H9 (cell line): Measurements from ENCODE around the gene BAG3. TPM values are rescaled to one million over a fixed set of nuclear protein-coding genes. Genes with fewer than 3 reads are reported as not detected.

ENCODE experiments used
- DNase-seq: peaks from one replicate; pipeline ENCODE4 v3.0.0-alpha.2; 2017
- H2AFZ ChIP-seq: one replicate; pipeline ENCODE4 v1.6.1; 2013; ENCODE audit warnings: mild to moderate bottlenecking, low read length, control low read depth, moderate library complexity
- H2AK5ac ChIP-seq: 2 replicates; pipeline ENCODE4 v1.6.1; 2013; ENCODE audit warnings: low read length, control low read depth, mixed read lengths; ENCODE audit not compliant: insufficient read length
- H2BK120ac ChIP-seq: one replicate; pipeline ENCODE4 v1.6.1; 2013; ENCODE audit warnings: low read depth, mild to moderate bottlenecking, low read length, control low read depth, inconsistent platforms; ENCODE audit not compliant: poor library complexity, severe bottlenecking
- H2BK12ac ChIP-seq: 2 replicates; pipeline ENCODE4 v1.6.1; 2013; ENCODE audit warnings: low read length, control low read depth, mixed read lengths, low read depth; ENCODE audit not compliant: insufficient read length
- H2BK15ac ChIP-seq: 2 replicates; pipeline ENCODE4 v1.6.1; 2013; ENCODE audit warnings: low read depth, low read length, control low read depth
- H2BK20ac ChIP-seq: one replicate; pipeline ENCODE4 v1.6.1; 2013; ENCODE audit warnings: low read depth, mild to moderate bottlenecking, low read length, control low read depth, inconsistent platforms; ENCODE audit not compliant: poor library complexity, severe bottlenecking
- H2BK5ac ChIP-seq: 2 replicates; pipeline ENCODE4 v1.6.1; 2013; ENCODE audit warnings: low read length, control low read depth, mixed read lengths; ENCODE audit not compliant: insufficient read length
- H3K14ac ChIP-seq: 2 replicates; pipeline ENCODE4 v1.6.1; 2013; ENCODE audit warnings: low read length, control low read depth; ENCODE audit not compliant: insufficient read depth
- H3K18ac ChIP-seq: 2 replicates; pipeline ENCODE4 v1.6.1; 2013; ENCODE audit warnings: low read depth, mild to moderate bottlenecking, mixed read lengths, low read length, control low read depth; ENCODE audit not compliant: insufficient read length
- H3K23ac ChIP-seq: 2 replicates; pipeline ENCODE4 v1.6.1; 2013; ENCODE audit warnings: low read length, control low read depth, mixed read lengths, low read depth; ENCODE audit not compliant: insufficient read length
- H3K23me2 ChIP-seq: 2 replicates; pipeline ENCODE4 v1.6.1; 2013; ENCODE audit warnings: low read depth, mild to moderate bottlenecking, mixed read lengths, low read length, control low read depth; ENCODE audit not compliant: insufficient read length, poor library complexity, severe bottlenecking
- H3K27ac ChIP-seq: 2 replicates; pipeline ENCODE4 v1.5.1; 2013; ENCODE audit warnings: low read length, control low read depth, mixed read lengths, low read depth; ENCODE audit not compliant: insufficient read length
- H3K27me3 ChIP-seq: 2 replicates; pipeline ENCODE4 v1.6.1; 2013; ENCODE audit warnings: low read length, control low read depth, inconsistent platforms; ENCODE audit not compliant: insufficient read depth
- H3K4ac ChIP-seq: 2 replicates; pipeline ENCODE4 v1.6.1; 2013; ENCODE audit warnings: low read depth, mild to moderate bottlenecking, control low read depth, inconsistent platforms, low read length, moderate library complexity
- H3K4me1 ChIP-seq: 2 replicates; pipeline ENCODE4 v1.6.1; 2013; ENCODE audit warnings: low read length, control low read depth, inconsistent platforms; ENCODE audit not compliant: insufficient read depth
- H3K4me2 ChIP-seq: 2 replicates; pipeline ENCODE4 v1.6.1; 2013; ENCODE audit warnings: low read length, control low read depth, mixed read lengths; ENCODE audit not compliant: insufficient read length, insufficient read depth
- H3K56ac ChIP-seq: 2 replicates; pipeline ENCODE4 v1.6.1; 2013; ENCODE audit warnings: low read depth, mild to moderate bottlenecking, mixed read lengths, low read length, control low read depth; ENCODE audit not compliant: insufficient read length
- H3K79me1 ChIP-seq: 2 replicates; pipeline ENCODE4 v1.6.1; 2013; ENCODE audit warnings: low read depth, mild to moderate bottlenecking, moderate library complexity, low read length, control low read depth, inconsistent platforms; ENCODE audit not compliant: insufficient read depth, poor library complexity, severe bottlenecking
- H3K79me2 ChIP-seq: 2 replicates; pipeline ENCODE4 v1.6.1; 2013; ENCODE audit warnings: low read length, control low read depth, inconsistent platforms; ENCODE audit not compliant: insufficient read depth
- H3K9ac ChIP-seq: 2 replicates; pipeline ENCODE4 v1.6.1; 2013; ENCODE audit warnings: low read length, control low read depth, mixed read lengths; ENCODE audit not compliant: insufficient read length; ENCODE audit errors: extremely low read depth
- H3K9me3 ChIP-seq: one replicate; pipeline ENCODE4 v1.6.1; 2013; ENCODE audit warnings: low read depth, low read length, inconsistent platforms; ENCODE audit not compliant: control insufficient read depth
- H3T11ph ChIP-seq: one replicate; pipeline ENCODE4 v1.6.1; 2013; ENCODE audit warnings: mild to moderate bottlenecking, low read length, control low read depth, inconsistent platforms
- H4K20me1 ChIP-seq: one replicate; pipeline ENCODE4 v1.6.1; 2013; ENCODE audit not compliant: control insufficient read depth, insufficient read length, insufficient read depth
- H4K5ac ChIP-seq: 2 replicates; pipeline ENCODE4 v1.6.1; 2013; ENCODE audit warnings: low read depth, mild to moderate bottlenecking, mixed read lengths, low read length, control low read depth; ENCODE audit not compliant: insufficient read length
- H4K8ac ChIP-seq: replicated peaks from 2 replicates; pipeline ENCODE4 v1.6.1; 2013; ENCODE audit warnings: low read length, control low read depth, mixed read lengths, low read depth; ENCODE audit not compliant: insufficient read length
- H4K91ac ChIP-seq: 2 replicates; pipeline ENCODE4 v1.6.1; 2013; ENCODE audit warnings: low read depth, mild to moderate bottlenecking, moderate library complexity, mixed read lengths, low read length, control low read depth; ENCODE audit not compliant: insufficient read length
- H3K27ac Mint-ChIP-seq, 3 experiments: 2 replicates in 2 of 3; 3 replicates in 1 of 3; pipeline ENCODE4 v1.8.0; 2020 to 2021; ENCODE audit warnings: mixed read lengths in 3 of 3, mild to moderate bottlenecking in 1 of 3, moderate library complexity in 1 of 3
- H3K27me3 Mint-ChIP-seq: 2 replicates; pipeline ENCODE4 v1.8.0; 2021; ENCODE audit warnings: low read depth, mild to moderate bottlenecking, moderate library complexity, mixed read lengths
- H3K36me3 Mint-ChIP-seq, 3 experiments: 2 replicates in 2 of 3; 3 replicates in 1 of 3; pipeline ENCODE4 v1.8.0; 2020 to 2021; ENCODE audit warnings: low read depth in 3 of 3, mixed read lengths in 3 of 3; ENCODE audit not compliant: insufficient read depth in 1 of 3
- H3K4me1 Mint-ChIP-seq, 2 experiments: 2 replicates each; pipeline ENCODE4 v1.8.0; 2020; ENCODE audit warnings: mixed read lengths in 2 of 2
- H3K4me3 Mint-ChIP-seq, 2 experiments: 2 replicates in 1 of 2; 3 replicates in 1 of 2; pipeline ENCODE4 v1.8.0; 2020 to 2021; ENCODE audit warnings: mild to moderate bottlenecking in 2 of 2, mixed read lengths in 2 of 2, moderate library complexity in 1 of 2
- H3K9me3 Mint-ChIP-seq, 2 experiments: 2 replicates in 1 of 2; 3 replicates in 1 of 2; pipeline ENCODE4 v1.8.0; 2020; ENCODE audit warnings: mild to moderate bottlenecking in 2 of 2, mixed read lengths in 2 of 2, moderate library complexity in 1 of 2
- WGBS: extraction: QIAGEN DNeasy Blood & Tissue Kit; methylation state at CpG from one replicate; pipeline ENCODE4 v1.1.7; 2013; ENCODE audit warnings: missing lambda C conversion rate, low lambda C conversion rate, mixed read lengths; ENCODE audit not compliant: insufficient read length; ENCODE audit errors: extremely low coverage; 5-methylcytosine and 5-hydroxymethylcytosine counted together
- total RNA-seq: library from RNA; stranded (reverse); gene quantifications from 2 replicates; pipeline ENCODE4 v1.2.1, GENCODE V29; 2021
- TF ChIP-seq, protein P1 (sequence below): fragments of 200-600 bp; sonication (generic); conservative IDR thresholded peaks from 3 replicates; pipeline ENCODE4 v1.8.0; 2021; ENCODE audit warnings: antibody characterized with exemption, mild to moderate bottlenecking

Gene BAG3
- total RNA-seq, 1 experiment from 2014 or later, result 11.4 TPM

DNA sequence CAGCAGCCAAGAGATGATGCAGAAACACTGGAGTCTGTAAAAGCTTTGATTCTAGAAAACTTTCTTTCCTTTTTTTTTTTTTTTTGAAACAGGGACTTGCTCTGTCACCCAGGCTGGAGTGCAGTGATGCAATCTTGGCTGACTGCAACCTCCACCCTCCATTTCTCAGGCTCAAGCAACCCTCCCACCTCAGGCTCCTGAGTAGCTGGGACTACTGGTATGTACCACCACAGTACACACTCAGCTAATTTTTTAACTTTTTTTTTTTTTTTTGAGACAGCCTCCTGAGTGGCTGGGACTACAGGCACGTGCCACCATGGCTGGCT is 17.0 kb upstream of the BAG3 start:
- WGBS, result no CpG with 5 or more reads among the region's 1 CpG
- H3K23ac ChIP-seq, result no peak overlapping the region

More for the DNA sequence above, 17.0 kb upstream of the BAG3 start:
- no peak overlapping the region for H2AK5ac ChIP-seq
- Mint-ChIP-seq H3K27ac (no peak overlapping the region), H3K4me3 (no peak overlapping the region), H3K36me3 (no peaks in the 10 kb centered on the region), H3K4me1 (peaks cover 3 to 8% of the 10 kb centered on the region in 2 experiments; a peak in 2 of 4 replicates), H3K27me3 (no peaks in the 10 kb centered on the region; the same call in 1 of the 2 replicates), H3K9me3 (no peaks in the 10 kb centered on the region)
- no peak overlapping the region for H3K27ac ChIP-seq
- H4K8ac ChIP-seq, result no peak overlapping the region
- H2BK120ac ChIP-seq, result no peak overlapping the region
- H3K4me2 ChIP-seq, result no peak overlapping the region
- no peak overlapping the region for H3K4ac ChIP-seq
- DNase-seq, result no peak
- TF ChIP-seq, protein P1, sequence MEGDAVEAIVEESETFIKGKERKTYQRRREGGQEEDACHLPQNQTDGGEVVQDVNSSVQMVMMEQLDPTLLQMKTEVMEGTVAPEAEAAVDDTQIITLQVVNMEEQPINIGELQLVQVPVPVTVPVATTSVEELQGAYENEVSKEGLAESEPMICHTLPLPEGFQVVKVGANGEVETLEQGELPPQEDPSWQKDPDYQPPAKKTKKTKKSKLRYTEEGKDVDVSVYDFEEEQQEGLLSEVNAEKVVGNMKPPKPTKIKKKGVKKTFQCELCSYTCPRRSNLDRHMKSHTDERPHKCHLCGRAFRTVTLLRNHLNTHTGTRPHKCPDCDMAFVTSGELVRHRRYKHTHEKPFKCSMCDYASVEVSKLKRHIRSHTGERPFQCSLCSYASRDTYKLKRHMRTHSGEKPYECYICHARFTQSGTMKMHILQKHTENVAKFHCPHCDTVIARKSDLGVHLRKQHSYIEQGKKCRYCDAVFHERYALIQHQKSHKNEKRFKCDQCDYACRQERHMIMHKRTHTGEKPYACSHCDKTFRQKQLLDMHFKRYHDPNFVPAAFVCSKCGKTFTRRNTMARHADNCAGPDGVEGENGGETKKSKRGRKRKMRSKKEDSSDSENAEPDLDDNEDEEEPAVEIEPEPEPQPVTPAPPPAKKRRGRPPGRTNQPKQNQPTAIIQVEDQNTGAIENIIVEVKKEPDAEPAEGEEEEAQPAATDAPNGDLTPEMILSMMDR, result no peak
- no peak overlapping the region for H2BK5ac ChIP-seq
- H2BK12ac ChIP-seq, result no peak overlapping the region
- no peak overlapping the region for H3K9ac ChIP-seq
- H3K14ac ChIP-seq, result no peak overlapping the region
- no peaks in the 10 kb centered on the region for H4K20me1 ChIP-seq
- H3K56ac ChIP-seq, result no peak overlapping the region
- no peak overlapping the region for H2BK20ac ChIP-seq
- no peaks in the 10 kb centered on the region; the same call in 1 of the 2 replicates for H3K27me3 ChIP-seq
- no peak overlapping the region for H4K5ac ChIP-seq
- no peak overlapping the region for H2BK15ac ChIP-seq
- H3T11ph ChIP-seq, result no peak overlapping the region
- no peak overlapping the region for H4K91ac ChIP-seq
- no peaks in the 10 kb centered on the region for H3K79me2 ChIP-seq
- no peaks in the 10 kb centered on the region for H3K4me1 ChIP-seq
- no peaks in the 10 kb centered on the region for H3K9me3 ChIP-seq
- H3K18ac ChIP-seq, result no peak overlapping the region
- H2AFZ ChIP-seq, result no peak overlapping the region
- H3K23me2 ChIP-seq, result no peaks in the 10 kb centered on the region
- no peaks in the 10 kb centered on the region for H3K79me1 ChIP-seq
